ENCODE results near the gene TROAP.
A peak's percentile ranks its signal among the peaks of the same experiment; 100 is the strongest.

DNA sequence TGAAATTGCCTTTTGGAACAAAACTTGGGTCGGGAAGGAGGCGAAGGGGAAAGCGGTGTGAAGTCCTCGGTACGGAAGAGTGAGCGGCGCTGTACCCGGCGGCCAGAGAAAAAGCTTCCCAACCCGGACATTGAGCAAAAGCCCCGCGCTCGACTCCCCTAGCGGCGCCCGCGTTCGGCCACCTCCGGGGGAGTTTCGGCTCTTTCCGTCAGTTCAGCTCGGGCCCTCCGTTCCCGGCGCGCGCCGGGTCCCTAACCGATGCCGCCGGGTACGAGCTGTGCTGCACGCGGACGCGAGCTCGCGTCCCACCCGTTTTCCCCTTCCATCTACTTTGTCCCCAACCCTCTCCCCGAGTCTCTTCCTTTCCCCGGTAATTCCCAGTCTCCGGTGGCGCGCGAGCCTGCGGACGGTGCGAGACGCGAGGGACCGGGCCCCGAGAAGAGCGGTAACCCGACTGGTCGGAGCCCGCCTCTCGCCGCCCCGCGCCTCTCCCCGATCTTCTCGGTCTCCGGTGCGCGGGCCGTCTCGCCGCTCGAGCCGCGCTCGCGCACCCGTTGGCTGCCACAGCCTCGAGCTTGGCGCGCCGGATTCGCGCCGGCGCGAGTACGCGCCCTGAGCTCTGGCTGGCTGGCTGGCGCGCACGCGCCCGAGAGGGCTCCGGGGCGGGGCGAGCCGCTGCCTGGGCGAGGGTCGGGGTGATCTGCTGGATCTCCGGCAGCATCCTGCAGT is 43.8 kb downstream of the TROAP start:
- TF ChIP-seq, protein P1, sequence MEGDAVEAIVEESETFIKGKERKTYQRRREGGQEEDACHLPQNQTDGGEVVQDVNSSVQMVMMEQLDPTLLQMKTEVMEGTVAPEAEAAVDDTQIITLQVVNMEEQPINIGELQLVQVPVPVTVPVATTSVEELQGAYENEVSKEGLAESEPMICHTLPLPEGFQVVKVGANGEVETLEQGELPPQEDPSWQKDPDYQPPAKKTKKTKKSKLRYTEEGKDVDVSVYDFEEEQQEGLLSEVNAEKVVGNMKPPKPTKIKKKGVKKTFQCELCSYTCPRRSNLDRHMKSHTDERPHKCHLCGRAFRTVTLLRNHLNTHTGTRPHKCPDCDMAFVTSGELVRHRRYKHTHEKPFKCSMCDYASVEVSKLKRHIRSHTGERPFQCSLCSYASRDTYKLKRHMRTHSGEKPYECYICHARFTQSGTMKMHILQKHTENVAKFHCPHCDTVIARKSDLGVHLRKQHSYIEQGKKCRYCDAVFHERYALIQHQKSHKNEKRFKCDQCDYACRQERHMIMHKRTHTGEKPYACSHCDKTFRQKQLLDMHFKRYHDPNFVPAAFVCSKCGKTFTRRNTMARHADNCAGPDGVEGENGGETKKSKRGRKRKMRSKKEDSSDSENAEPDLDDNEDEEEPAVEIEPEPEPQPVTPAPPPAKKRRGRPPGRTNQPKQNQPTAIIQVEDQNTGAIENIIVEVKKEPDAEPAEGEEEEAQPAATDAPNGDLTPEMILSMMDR (IDR thresholded peaks at IDR 0.05; ENCODE audit: low read depth, low read length, poor library complexity, severe bottlenecking): peak; percentile 41
- TF ChIP-seq EZH2phosphoT487 (IDR thresholded peaks at IDR 0.05; ENCODE audit: borderline replicate concordance, low read length): no peak

Measured in DOHH2 (cell line).